MM.1S (cell line): ENCODE measurements around the gene FRS3.

ENCODE experiments used
- DNase-seq: peaks from one replicate; pipeline ENCODE4 v3.0.0-alpha.2; 2015
- H2AFZ ChIP-seq: fragments of 300-600 bp; sonication (generic); 2 replicates; pipeline ENCODE4 v1.6.0; 2016; ENCODE audit warnings: antibody characterized with exemption, low read length
- H3F3A ChIP-seq: fragments of 300-600 bp; sonication (generic); 2 replicates; pipeline ENCODE4 v1.6.1; 2016; ENCODE audit warnings: mild to moderate bottlenecking, antibody characterized with exemption, low read length, moderate library complexity, mixed read lengths; ENCODE audit not compliant: insufficient read depth
- H3K27ac ChIP-seq: fragments of 300-600 bp; sonication (generic); 2 replicates; pipeline ENCODE4 v1.5.1; 2016; ENCODE audit warnings: mild to moderate bottlenecking, low read length
- H3K27me3 ChIP-seq: fragments of 300-600 bp; sonication (generic); replicated peaks from 2 replicates; pipeline ENCODE4 v1.6.0; 2016; ENCODE audit warnings: low read length; ENCODE audit not compliant: insufficient read depth
- H3K36me3 ChIP-seq: fragments of 300-600 bp; sonication (generic); replicated peaks from 2 replicates; pipeline ENCODE4 v1.6.1; 2016; ENCODE audit warnings: mild to moderate bottlenecking, low read length, mixed read lengths; ENCODE audit not compliant: insufficient read depth
- H3K4me1 ChIP-seq: fragments of 300-600 bp; sonication (generic); 2 replicates; pipeline ENCODE4 v1.6.1; 2016; ENCODE audit warnings: low read length, mixed read lengths
- H3K4me2 ChIP-seq: fragments of 300-600 bp; sonication (generic); 2 replicates; pipeline ENCODE4 v1.6.0; 2016; ENCODE audit warnings: low read depth, low read length
- H3K4me3 ChIP-seq: fragments of 300-600 bp; sonication (generic); 2 replicates; pipeline ENCODE4 v1.5.1; 2016; ENCODE audit warnings: low read length, mixed read lengths
- H3K79me2 ChIP-seq: fragments of 300-600 bp; sonication (generic); 2 replicates; pipeline ENCODE4 v1.6.1; 2016; ENCODE audit warnings: mixed run types, low read length, mixed read lengths
- H3K9ac ChIP-seq: fragments of 300-600 bp; sonication (generic); 2 replicates; pipeline ENCODE4 v1.6.1; 2016; ENCODE audit warnings: low read length, mixed read lengths
- H3K9me2 ChIP-seq: fragments of 300-600 bp; sonication (generic); replicated peaks from 2 replicates; pipeline ENCODE4 v1.6.1; 2016; ENCODE audit warnings: mild to moderate bottlenecking, low read length, mixed read lengths; ENCODE audit not compliant: insufficient read depth
- H3K9me3 ChIP-seq: fragments of 300-600 bp; sonication (generic); replicated peaks from 2 replicates; pipeline ENCODE4 v1.6.1; 2016; ENCODE audit warnings: mild to moderate bottlenecking, low read length, mixed read lengths; ENCODE audit not compliant: insufficient read depth
- H4K20me1 ChIP-seq: fragments of 300-600 bp; sonication (generic); 2 replicates; pipeline ENCODE4 v1.6.1; 2016; ENCODE audit warnings: mild to moderate bottlenecking, low read length, moderate library complexity, mixed read lengths; ENCODE audit not compliant: insufficient read depth
- CTCF ChIP-seq: fragments of 300-600 bp; sonication (generic); IDR thresholded peaks from 2 replicates; pipeline ENCODE4 v1.5.1; 2016; ENCODE audit warnings: antibody characterized with exemption, low read length, mixed read lengths
- EZH2 ChIP-seq: fragments of 300-600 bp; sonication (generic); optimal IDR thresholded peaks from 2 replicates; pipeline ENCODE3; 2017; ENCODE audit warnings: low read depth, mild to moderate bottlenecking, antibody characterized with exemption, low read length, mixed read lengths
- EZH2phosphoT487 ChIP-seq: fragments of 300-600 bp; sonication (generic); IDR thresholded peaks from 2 replicates; pipeline ENCODE4 v1.6.1; 2018; ENCODE audit warnings: antibody characterized with exemption, low read length

FRS3 gene

GRCh38 chr6:41781366-41781730, 1.6 kb upstream of the FRS3 start:
- H3K4me3 ChIP-seq: no peak overlapping the region
- no peaks in the 10 kb centered on the region for H3K36me3 ChIP-seq
- TF ChIP-seq EZH2: no peak
- no peak for TF ChIP-seq CTCF
- TF ChIP-seq EZH2phosphoT487: no peak
- H3K79me2 ChIP-seq: no peaks in the 10 kb centered on the region
- H3K27me3 ChIP-seq: peaks cover 48% of the 10 kb centered on the region
- no peaks in the 10 kb centered on the region for H3F3A ChIP-seq
- H3K4me2 ChIP-seq: no peak overlapping the region
- no peak overlapping the region for H3K9ac ChIP-seq
- no peak for DNase-seq
- H3K9me3 ChIP-seq: no peaks in the 10 kb centered on the region
- peaks cover 9% of the 10 kb centered on the region for H3K4me1 ChIP-seq
- H4K20me1 ChIP-seq: no peaks in the 10 kb centered on the region
- H3K27ac ChIP-seq: no peak overlapping the region
- H2AFZ ChIP-seq: no peak overlapping the region
- no peaks in the 10 kb centered on the region for H3K9me2 ChIP-seq

- peak within 1 kb of the TSS; percentile 93 for H2AFZ ChIP-seq
- no peaks in the 10 kb centered on the region for H4K20me1 ChIP-seq
- H3K9ac ChIP-seq: peak within 1 kb of the TSS; percentile 18; the same call in 1 of the 2 replicates
- no peaks in the 10 kb centered on the region for H3K9me2 ChIP-seq
- H3K4me2 ChIP-seq: peak within 1 kb of the TSS; percentile 92
- no peaks in the 10 kb centered on the region for H3K9me3 ChIP-seq
- no peaks in the 10 kb centered on the region for H3K36me3 ChIP-seq
- peak within 1 kb of the TSS; percentile 89 for H3K4me3 ChIP-seq
- H3F3A ChIP-seq: no peaks in the 10 kb centered on the region
- H3K27me3 ChIP-seq: peaks cover 47% of the 10 kb centered on the region
- DNase-seq: no peak
- no peak within 1 kb of the TSS for H3K27ac ChIP-seq
- H3K4me1 ChIP-seq: peaks cover 6% of the 10 kb centered on the region
- TF ChIP-seq EZH2 (no peak), CTCF (no peak), EZH2phosphoT487 (no peak)
- H3K79me2 ChIP-seq: no peaks in the 10 kb centered on the region
Observed at GRCh38 chr6:41780551-41781365, 1.1 kb upstream of the FRS3 start, which contains the start of gene PRICKLE4. TSS of gene PRICKLE4 (plus strand) at chr6:41780782. CDS start at chr6:41783474, 2,692 bp downstream.

GRCh38 chr6:41779336-41779735, 364 bp downstream of the FRS3 start:
- H3K4me3 ChIP-seq: peak overlapping the region; percentile 69
- no peaks in the 10 kb centered on the region for H4K20me1 ChIP-seq
- H3K4me1 ChIP-seq: peaks cover 5% of the 10 kb centered on the region; the same call in 1 of the 2 replicates
- TF ChIP-seq EZH2phosphoT487: no peak
- TF ChIP-seq CTCF: no peak
- no peak for TF ChIP-seq EZH2
- no peaks in the 10 kb centered on the region for H3K9me3 ChIP-seq
- peaks cover 33% of the 10 kb centered on the region for H3K27me3 ChIP-seq
- H3K27ac ChIP-seq: no peak overlapping the region
- peak overlapping the region; percentile 72 for H3K4me2 ChIP-seq
- H3K79me2 ChIP-seq: no peaks in the 10 kb centered on the region
- peak overlapping the region; percentile 58; the same call in 1 of the 2 replicates for H2AFZ ChIP-seq
- no peak for DNase-seq
- no peaks in the 10 kb centered on the region for H3K9me2 ChIP-seq
- peak overlapping the region; percentile 55; the same call in 1 of the 2 replicates for H3K9ac ChIP-seq
- H3F3A ChIP-seq: no peaks in the 10 kb centered on the region
- H3K36me3 ChIP-seq: no peaks in the 10 kb centered on the region
